HepG2 (cell line): ENCODE measurements around the gene PRKCI. TPM values are rescaled to one million over a fixed set of nuclear protein-coding genes. Genes with fewer than 3 reads are reported as not detected.

Experiments
- ATAC-seq: fragments of 200-7000 bp; cut with Tn5 transposase; 3 replicates; pipeline ENCODE4 v1.9.1; 2020; ENCODE audit warnings: mild to moderate bottlenecking, moderate library complexity
- BruUV-seq: library from RNA; stranded (reverse); fragments of 400-500 nt; replicated peaks from 2 replicates; lab custom pipeline; 2021; lab: Mats Ljungman, UMichigan
- CTCF ChIA-PET: fragments of 300-600 bp; formaldehyde crosslinking; extraction: SDS; loops from one replicate; lab custom pipeline; 2021; ENCODE audit warnings: low total read pairs, inconsistent platforms, low intra/inter-chr PET ratio; lab: Yijun Ruan, JAX
- POLR2A ChIA-PET: fragments of 350-600 bp; sonication (Branson Sonifier 250); formaldehyde crosslinking; loops from one replicate; lab custom pipeline; 2020; ENCODE audit warnings: antibody characterized with exemption, inconsistent platforms; lab: Yijun Ruan, JAX
- DNase-seq: peaks from one replicate; pipeline ENCODE4 v3.0.0-alpha.2; 2015; ENCODE audit warnings: low spot score
- FAIRE-seq: peaks from 3 replicates; lab custom pipeline; 2011; peaks lifted over from hg19 to GRCh38; lab: Jason Lieb, UNC
- H2AFZ ChIP-seq: one replicate; pipeline ENCODE4 v1.6.1; 2011; ENCODE audit warnings: low read length, inconsistent platforms
- H3K27ac ChIP-seq: fragments of 300-600 bp; 3 replicates; pipeline ENCODE4 v1.8.0; 2011; ENCODE audit warnings: mixed run types, mild to moderate bottlenecking, mixed read lengths, low read length, inconsistent platforms; ENCODE audit not compliant: insufficient read depth; ENCODE audit errors: extremely low read length
- H3K27me3 ChIP-seq, 2 experiments: fragments of 200-600 bp in 1 of 2; 2 replicates in 1 of 2; 3 replicates in 1 of 2; pipeline versions ENCODE4 v1.6.0 to v1.8.0; 2011; ENCODE audit warnings: low read length in 2 of 2, mild to moderate bottlenecking in 2 of 2, moderate library complexity in 2 of 2, inconsistent platforms in 1 of 2; ENCODE audit not compliant: insufficient read depth in 2 of 2, control insufficient read depth in 1 of 2
- H3K36me3 ChIP-seq, 2 experiments: fragments of 200-600 bp in 1 of 2; replicated peaks in 1 of 2; 2 replicates in 1 of 2; 3 replicates in 1 of 2; pipeline versions ENCODE4 v1.5.1 to v1.8.0; 2011; ENCODE audit warnings: low read length in 2 of 2, inconsistent platforms in 1 of 2; ENCODE audit not compliant: insufficient read depth in 2 of 2, control insufficient read depth in 1 of 2
- H3K4me1 ChIP-seq: 2 replicates; pipeline ENCODE4 v1.5.1; 2012; ENCODE audit warnings: low read length, inconsistent platforms; ENCODE audit not compliant: insufficient read depth
- H3K4me2 ChIP-seq: 2 replicates; pipeline ENCODE4 v1.6.0; 2011; ENCODE audit warnings: low read depth, low read length, inconsistent platforms
- H3K4me3 ChIP-seq, 3 experiments: fragments of 200-600 bp in 1 of 3; sonication (generic), shearing (Covaris generic) in 1 of 3; replicated peaks in 1 of 3; 2 replicates each; pipeline ENCODE4 v1.5.1; 2011 to 2016; ENCODE audit warnings: low read length in 3 of 3, inconsistent platforms in 2 of 3, low read depth in 2 of 3, mild to moderate bottlenecking in 2 of 3, control low read depth in 1 of 3, mixed read lengths in 1 of 3; ENCODE audit not compliant: insufficient read depth in 1 of 3
- H3K79me2 ChIP-seq: one replicate; pipeline ENCODE4 v1.6.1; 2011; ENCODE audit warnings: low read length, inconsistent platforms; ENCODE audit not compliant: insufficient read depth
- H3K9ac ChIP-seq: 2 replicates; pipeline ENCODE4 v1.6.0; 2011; ENCODE audit warnings: mild to moderate bottlenecking, low read depth, low read length, inconsistent platforms; ENCODE audit not compliant: insufficient read depth
- H3K9me3 ChIP-seq: 2 replicates; pipeline ENCODE4 v1.5.1; 2012; ENCODE audit warnings: mild to moderate bottlenecking, low read length
- H4K20me1 ChIP-seq: 2 replicates; pipeline ENCODE4 v1.6.0; 2011; ENCODE audit warnings: inconsistent platforms, mild to moderate bottlenecking, low read length, moderate library complexity; ENCODE audit not compliant: insufficient read depth
- ARID3A ChIP-seq: IDR thresholded peaks from 2 replicates; pipeline ENCODE4 v1.6.1; 2012; ENCODE audit warnings: low read depth, low read length, improper control_type of control experiment
- CEBPB ChIP-seq: IDR thresholded peaks from 2 replicates; pipeline ENCODE4 v1.6.1; 2011; ENCODE audit warnings: low read depth, low read length, improper control_type of control experiment, borderline replicate concordance
- CEBPG ChIP-seq: IDR thresholded peaks from 2 replicates; pipeline ENCODE4 v1.6.1; 2016
- GATAD1 ChIP-seq: IDR thresholded peaks from 2 replicates; pipeline ENCODE4 v1.6.1; 2016; ENCODE audit warnings: missing genetic modification reagents, missing compliant biosample characterization
- HNF4A ChIP-seq: sonication (generic); formaldehyde crosslinking; IDR thresholded peaks from 2 replicates; pipeline ENCODE4 v1.4.0; 2020; ENCODE audit warnings: missing genetic modification reagents
- SAP130 ChIP-seq: IDR thresholded peaks from 2 replicates; pipeline ENCODE4 v1.6.1; 2016; ENCODE audit warnings: low read depth
- UBTF ChIP-seq: sonication (generic); formaldehyde crosslinking; IDR thresholded peaks from 2 replicates; pipeline ENCODE4 v1.4.0; 2020; ENCODE audit warnings: mild to moderate bottlenecking, missing genetic modification reagents
- ZGPAT ChIP-seq: IDR thresholded peaks from 2 replicates; pipeline ENCODE4 v1.6.1; 2016; ENCODE audit warnings: mild to moderate bottlenecking
- ZNF713 ChIP-seq: sonication (generic); formaldehyde crosslinking; IDR thresholded peaks from 2 replicates; pipeline ENCODE4 v1.4.0; 2020; ENCODE audit warnings: mild to moderate bottlenecking, missing genetic modification reagents
- WGBS: methylation state at CpG from one replicate; pipeline ENCODE4 v1.1.6; 2017; ENCODE audit warnings: low lambda C conversion rate; 5-methylcytosine and 5-hydroxymethylcytosine counted together
- in situ Hi-C: cut with HindIII; loops from 2 replicates; pipeline ENCODE4 v1.10.0; 2017; ENCODE audit warnings: low pct_unique_long_range_greater_than_20kb; ENCODE audit not compliant: extremely low pct_ligation_motif_present
- intact Hi-C: fragments of 100-400 bp; cut with micrococcal nuclease; formaldehyde crosslinking; loops from one replicate; pipeline ENCODE4 v1.10.0; 2022; ENCODE audit not compliant: unreplicated experiment
- polyA plus RNA-seq, 8 experiments: library from polyadenylated mRNA; depleted of rRNA in 3 of 8; stranded (reverse) in 7 of 8; unstranded in 1 of 8; fragments of >200 nt; fragmentation: Illumina TruSeq in 4 of 8; extraction: Trizol in 4 of 8; gene quantifications; 2 replicates each; pipeline versions ENCODE4 v1.2.1 to v1.2.3, GENCODE V29; 2011 to 2016; ENCODE audit warnings: low read depth in 4 of 8, missing spikeins in 1 of 8, mixed read lengths in 1 of 8; ENCODE audit not compliant: insufficient read depth in 1 of 8
- total RNA-seq, 5 experiments: library from RNA; depleted of rRNA; stranded (reverse); fragments of >200 nt; fragmentation: Illumina TruSeq; extraction: Trizol; gene quantifications; 2 replicates each; pipeline ENCODE4 v1.2.3, GENCODE V29; 2016; ENCODE audit warnings: low read depth in 1 of 5

PRKCI gene
- total and polyA plus RNA-seq, 2 of the 13 experiments (the other 11 are each of a cell fraction or from before 2014, with no cell fraction given), result 17.2 to 30.4 TPM

GRCh38 chr3:170233530-170233929 lies 11.3 kb downstream of the PRKCI start:
- peaks cover 1 to 10% of the 10 kb centered on the region in 2 experiments; a peak in 2 of 5 replicates for H3K36me3 ChIP-seq
- H3K4me3 ChIP-seq, result no peak overlapping the region
- no peaks in the 10 kb centered on the region for H3K27me3 ChIP-seq
- H3K27ac ChIP-seq, result no peak overlapping the region
- BruUV-seq, result no TSS peak
- TF ChIP-seq ZNF713 (no peak), CEBPB (peak; percentile 73), SAP130 (no peak), ARID3A (0 out of 2 replicates have a peak, but pooled peaks have one; percentile 21), UBTF (CRISPR knock-in tag) (no peak), ZGPAT (CRISPR knock-in tag) (no peak), GATAD1 (CRISPR knock-in tag) (no peak), CEBPG (CRISPR knock-in tag) (peak; percentile 83), HNF4A (no peak)
- TF ChIP-seq, all 625 proteins: peak for 3
- H4K20me1 ChIP-seq, result no peaks in the 10 kb centered on the region; the same call in 1 of the 2 replicates
- FAIRE-seq (no peak), DNase-seq (peak; percentile 5), ATAC-seq (no peak)
- H2AFZ ChIP-seq, result no peak overlapping the region
- 97% methylated on average over 6 of the region's 6 CpGs for WGBS
- H3K79me2 ChIP-seq, result peaks cover 26% of the 10 kb centered on the region
- intact Hi-C loops, result no loop called here
- no peak overlapping the region for H3K4me2 ChIP-seq
- in situ Hi-C loops, result no loop called here
- ChIA-PET CTCF (no interaction called here), POLR2A (interaction anchor here (0.7 kb wide), 1 partner anchor 53 kb away, joined by 3 read pairs; no protein-coding TSS in a partner anchor)
- no peaks in the 10 kb centered on the region for H3K9me3 ChIP-seq
- peaks cover 14% of the 10 kb centered on the region for H3K4me1 ChIP-seq
- H3K9ac ChIP-seq, result no peak overlapping the region
